HL-60/S4 treated with phorbol 12-myristate 13-acetate at 8.2 ng/mL for 4 days and 3 days (cell line): ENCODE data around the gene VMP1.
"Not testable (repeated sequence)": the region's sequence is repeated elsewhere in the genome, so short reads cannot be mapped to it uniquely, and the experiment has no call there.

Experiments used
- in situ Hi-C: fragments of 300-500 bp; cut with MboI; formaldehyde crosslinking; loops from 2 replicates; pipeline ENCODE4 v1.15.0; 2022; ENCODE audit warnings: low sequenced_read_pairs

The VMP1 gene

GRCh38 chr17:59806322-59806721, 98.9 kb downstream of the VMP1 start:
- in situ Hi-C loops: not testable (repeated sequence)

GRCh38 chr17:59807892-59808509, 100.5 kb downstream of the VMP1 start:
- in situ Hi-C loops: no loop called here

GRCh38 chr17:59810894-59811153, 103.4 kb downstream of the VMP1 start:
- in situ Hi-C loops: no loop called here

- in situ Hi-C loops: no loop called here
These were observed 103.8 kb downstream of the VMP1 start for GRCh38 chr17:59811209-59811608.

- in situ Hi-C loops: no loop called here
These were observed 104.7 kb downstream of the VMP1 start for GRCh38 chr17:59812139-59812538.

- in situ Hi-C loops: no loop called here
These were observed 106.8 kb downstream of the VMP1 start for GRCh38 chr17:59814276-59814675.

- in situ Hi-C loops: no loop called here
These were observed 107.2 kb downstream of the VMP1 start for GRCh38 chr17:59814685-59815084.

- in situ Hi-C loops: no loop called here
These were observed 108.5 kb downstream of the VMP1 start for GRCh38 chr17:59815965-59816364.

- in situ Hi-C loops: no loop called here
These were observed 118.3 kb downstream of the VMP1 start for GRCh38 chr17:59825533-59826322.

- in situ Hi-C loops: no loop called here
These were observed 119.4 kb downstream of the VMP1 start for GRCh38 chr17:59826706-59827453.

GRCh38 chr17:59827721-59828477, 120.4 kb downstream of the VMP1 start:
- in situ Hi-C loops: no loop called here

GRCh38 chr17:59828478-59828760, 121.0 kb downstream of the VMP1 start:
- in situ Hi-C loops: no loop called here

- in situ Hi-C loops: not testable (repeated sequence)
These were observed 121.4 kb downstream of the VMP1 start for GRCh38 chr17:59828819-59829216.

- in situ Hi-C loops: no loop called here
These were observed 122.0 kb downstream of the VMP1 start for GRCh38 chr17:59829217-59830006.

GRCh38 chr17:59830007-59830630, 122.7 kb downstream of the VMP1 start:
- in situ Hi-C loops: no loop called here

- in situ Hi-C loops: no loop called here
These were observed 123.5 kb downstream of the VMP1 start for GRCh38 chr17:59830846-59831486.

- in situ Hi-C loops: no loop called here
These were observed 125.5 kb downstream of the VMP1 start for GRCh38 chr17:59832883-59833379.

GRCh38 chr17:59837308-59838051, 130.0 kb downstream of the VMP1 start:
- in situ Hi-C loops: no loop called here
